ENCODE data around the gene RMND1.
A peak's percentile ranks its signal among the peaks of the same experiment; 100 is the strongest.
"Not testable (repeated sequence)": the region's sequence is repeated elsewhere in the genome, so short reads cannot be mapped to it uniquely, and the experiment has no call there.

RMND1 gene

GRCh38 chr6:151451950-151452749 lies at the start of gene RMND1:
Gene RMND1 (minus strand): TSS chr6:151452126. CDS start chr6:151445811, 6,315 bp downstream.
- DNase-seq: peak; percentile 100

- DNase-seq: no peak
These were observed 47.6 kb upstream of the RMND1 start for GRCh38 chr6:151499551-151499950.

GRCh38 chr6:151498327-151498726 lies 46.4 kb upstream of the RMND1 start:
- peak; percentile 69 for DNase-seq

- peak; percentile 28 for DNase-seq
These were observed 46.0 kb upstream of the RMND1 start for GRCh38 chr6:151497905-151498304.

- no peak for DNase-seq
These were observed 43.5 kb upstream of the RMND1 start for GRCh38 chr6:151495380-151495779.

- DNase-seq: no peak
These were observed 43.0 kb upstream of the RMND1 start for GRCh38 chr6:151494936-151495320.

GRCh38 chr6:151494235-151494935 lies 42.5 kb upstream of the RMND1 start:
- DNase-seq: peak; percentile 28

- DNase-seq: peak; percentile 23
These were observed 41.9 kb upstream of the RMND1 start, which contains the start of gene CCDC170 for GRCh38 chr6:151493804-151494234. Gene CCDC170 (plus strand): TSS chr6:151494017. CDS start chr6:151494129, 112 bp downstream.

GRCh38 chr6:151493161-151493803 lies 41.4 kb upstream of the RMND1 start:
- no peak for DNase-seq

- no peak for DNase-seq
These were observed 39.1 kb upstream of the RMND1 start for GRCh38 chr6:151490996-151491395.

GRCh38 chr6:151488226-151488625 lies 36.3 kb upstream of the RMND1 start:
- DNase-seq: no peak

- DNase-seq: no peak
These were observed 32.1 kb upstream of the RMND1 start for GRCh38 chr6:151483994-151484393.

- peak; percentile 43 for DNase-seq
These were observed 30.4 kb upstream of the RMND1 start for GRCh38 chr6:151482290-151482689.

- DNase-seq: peak; percentile 68
These were observed 29.9 kb upstream of the RMND1 start for GRCh38 chr6:151481786-151482185.

- no peak for DNase-seq
These were observed 26.7 kb upstream of the RMND1 start for GRCh38 chr6:151478670-151479069.

- DNase-seq: no peak
These were observed 25.8 kb upstream of the RMND1 start for GRCh38 chr6:151477726-151478125.

- DNase-seq: peak; percentile 87
These were observed 24.0 kb upstream of the RMND1 start for GRCh38 chr6:151475653-151476523.

GRCh38 chr6:151464702-151465101 lies 12.8 kb upstream of the RMND1 start:
- no peak for DNase-seq

- no peak for DNase-seq
These were observed 9.7 kb upstream of the RMND1 start for GRCh38 chr6:151461673-151462072.

GRCh38 chr6:151455751-151456398 lies 3.9 kb upstream of the RMND1 start:
- not testable (repeated sequence) for DNase-seq

- peak; percentile 37 for DNase-seq
These were observed 963 bp upstream of the RMND1 start for GRCh38 chr6:151452750-151453427.
